Activated CD8-positive, alpha-beta memory T cell treated with anti-CD3 and anti-CD28 coated beads, Interleukin-2, amount 50 U/mL, for 24 hours (primary cell): ENCODE measurements around the gene PIK3R5.

Experiments
- DNase-seq: peaks from one replicate; pipeline ENCODE4 v3.0.0-alpha.2; 2020; ENCODE audit errors: extremely low read depth

Gene PIK3R5

GRCh38 chr17:8879410-8879809 is 86.1 kb downstream of the PIK3R5 start:
- DNase-seq, result no peak

GRCh38 chr17:8877984-8878383 is 87.5 kb downstream of the PIK3R5 start:
- no peak for DNase-seq

DNA sequence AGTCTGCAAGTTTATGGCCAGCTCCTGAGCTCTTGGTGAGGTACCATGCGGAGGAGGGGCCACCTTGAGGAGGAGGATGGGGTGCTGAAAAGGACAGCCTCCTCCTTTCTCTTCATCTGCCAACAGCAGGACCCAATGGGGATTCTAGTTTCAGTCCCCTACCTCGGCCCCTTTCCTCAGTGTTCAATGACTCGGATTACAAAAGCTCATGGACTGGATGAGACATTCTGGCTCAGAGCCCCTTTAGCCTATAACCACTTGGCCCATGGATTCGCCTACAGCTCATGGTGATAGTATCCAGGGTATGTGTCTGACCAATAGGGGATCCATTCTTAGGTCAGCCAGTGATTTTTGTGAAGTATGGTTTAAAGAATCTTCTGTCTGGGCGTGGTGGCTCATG is 89.5 kb downstream of the PIK3R5 start:
- DNase-seq, result no peak

DNA sequence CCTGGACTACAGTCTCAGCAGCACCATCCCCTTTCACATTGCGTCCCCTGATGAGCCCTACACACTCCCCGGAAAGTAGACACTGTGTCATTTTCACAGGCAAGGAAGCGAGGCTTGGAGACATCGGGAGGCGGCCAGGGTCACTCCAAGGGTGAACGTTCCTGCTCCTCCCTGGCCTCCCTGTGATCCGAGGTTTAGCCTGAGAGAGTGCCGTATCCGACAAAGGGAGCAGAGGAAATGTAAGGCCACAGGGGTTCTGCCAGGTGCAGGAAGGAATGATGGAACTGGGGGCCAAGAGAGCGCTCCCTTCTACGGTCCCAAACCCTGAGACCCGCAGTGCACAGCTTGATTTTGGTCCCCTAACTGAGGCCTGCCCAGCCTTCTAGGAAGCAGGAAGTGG is 90.1 kb downstream of the PIK3R5 start:
- no peak for DNase-seq

- no peak for DNase-seq
Measured at GRCh38 chr17:8873801-8874715, 91.4 kb downstream of the PIK3R5 start.

DNA sequence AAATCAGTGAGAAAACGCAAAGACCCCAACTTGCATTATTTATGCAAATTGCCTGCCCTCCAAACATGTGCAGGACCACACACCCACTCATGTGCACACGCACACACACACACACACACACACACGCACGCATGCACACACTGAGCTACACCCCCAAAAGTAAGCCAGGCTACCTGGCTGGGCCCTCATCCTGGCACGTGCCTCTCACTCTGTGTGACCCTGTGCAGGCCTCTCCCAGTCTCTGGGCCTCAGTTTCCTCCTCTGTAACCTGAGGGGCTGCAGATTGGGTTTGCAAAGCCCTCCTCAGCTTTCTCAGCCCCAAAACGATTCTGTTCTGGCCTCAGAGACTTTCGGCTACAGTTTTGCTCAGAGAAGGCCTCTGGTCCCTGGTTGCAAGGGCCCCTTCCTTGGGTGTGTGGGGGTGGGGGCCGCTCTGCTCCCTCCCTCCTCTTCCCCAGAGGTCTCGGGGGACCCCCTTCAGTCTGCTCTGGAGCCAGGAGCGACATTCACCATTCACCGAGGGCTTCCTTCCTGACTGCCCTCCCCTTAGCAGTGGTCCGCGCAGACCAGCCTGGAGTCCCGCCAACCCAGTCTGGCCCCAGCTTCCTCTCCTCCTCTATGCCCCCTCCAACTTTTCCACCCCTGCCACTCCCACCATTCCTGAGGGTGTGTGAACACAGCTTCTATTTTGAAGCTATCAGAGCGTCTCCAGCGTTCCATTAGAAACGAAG is 92.6 kb downstream of the PIK3R5 start:
- DNase-seq, result no peak

- DNase-seq, result no peak
Measured at GRCh38 chr17:8872036-8872704, 93.3 kb downstream of the PIK3R5 start.

DNA sequence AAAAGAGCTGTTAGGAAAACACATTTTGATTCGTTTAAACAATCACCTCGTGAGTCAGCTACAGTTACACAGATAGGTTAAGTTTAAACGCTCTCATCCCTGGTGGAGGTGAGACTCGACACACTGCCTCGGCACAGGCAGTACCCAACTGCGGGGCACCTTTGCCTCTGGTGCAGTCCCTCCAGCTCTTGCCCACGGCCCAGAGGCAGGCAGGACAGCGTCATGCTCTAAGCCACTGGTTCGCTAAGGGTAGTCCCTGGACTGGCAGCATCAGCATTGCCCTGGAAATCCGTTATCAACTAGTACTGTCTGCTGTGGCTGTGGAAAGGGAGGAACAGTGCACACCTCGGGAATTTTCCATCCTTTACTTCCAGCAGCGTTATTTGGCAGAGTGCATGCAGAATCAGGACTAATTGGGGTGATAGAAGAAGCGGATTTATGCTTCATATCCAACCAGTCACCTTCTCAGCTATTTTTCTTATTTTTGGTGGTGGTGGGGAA is 94.4 kb downstream of the PIK3R5 start:
- no peak for DNase-seq

GRCh38 chr17:8870406-8871040 is 95.0 kb downstream of the PIK3R5 start:
- DNase-seq, result no peak

DNA sequence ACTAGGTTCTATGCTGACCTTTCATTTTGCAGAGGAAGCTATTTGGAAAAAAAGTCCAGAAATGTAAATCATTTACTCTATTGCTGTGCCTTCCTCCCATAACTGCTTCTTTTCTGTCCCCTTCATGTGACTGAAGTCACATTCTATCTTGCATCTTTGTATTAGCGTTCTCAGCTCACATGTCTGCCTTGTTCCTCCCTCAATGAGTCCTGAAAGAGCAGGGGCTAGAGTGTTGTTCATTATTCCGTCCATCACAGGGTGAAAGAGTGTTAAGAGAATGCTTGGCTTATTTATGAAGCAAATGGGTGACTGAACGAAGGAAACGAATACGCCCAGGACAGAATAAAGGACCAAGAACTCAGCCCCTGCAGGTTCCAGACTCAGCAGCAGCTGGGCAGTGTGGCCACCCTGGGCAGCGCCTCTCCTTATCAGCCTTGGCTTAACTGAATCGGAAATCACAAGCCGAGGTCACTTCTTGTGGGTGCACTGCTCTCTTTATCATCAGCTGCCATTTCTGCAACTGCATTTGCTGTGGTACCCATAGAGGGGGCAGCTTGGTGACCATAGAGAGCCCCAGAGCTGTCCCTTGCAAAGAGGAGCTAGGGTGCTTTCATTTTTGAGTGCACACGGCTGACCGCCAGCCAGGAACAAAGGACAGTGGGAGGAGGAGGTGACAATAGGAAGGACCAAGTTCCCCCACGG is 96.2 kb downstream of the PIK3R5 start:
- no peak for DNase-seq

- no peak for DNase-seq
Measured at GRCh38 chr17:8868529-8868951, 97.0 kb downstream of the PIK3R5 start.

- DNase-seq, result no peak
Measured at GRCh38 chr17:8868092-8868491, 97.4 kb downstream of the PIK3R5 start.

GRCh38 chr17:8867361-8867981 is 98.0 kb downstream of the PIK3R5 start, which contains the start of gene PIK3R6:
Gene PIK3R6 (minus strand): TSS chr17:8867674. CDS start chr17:8849794, 17,880 bp downstream.
- DNase-seq, result no peak

DNA sequence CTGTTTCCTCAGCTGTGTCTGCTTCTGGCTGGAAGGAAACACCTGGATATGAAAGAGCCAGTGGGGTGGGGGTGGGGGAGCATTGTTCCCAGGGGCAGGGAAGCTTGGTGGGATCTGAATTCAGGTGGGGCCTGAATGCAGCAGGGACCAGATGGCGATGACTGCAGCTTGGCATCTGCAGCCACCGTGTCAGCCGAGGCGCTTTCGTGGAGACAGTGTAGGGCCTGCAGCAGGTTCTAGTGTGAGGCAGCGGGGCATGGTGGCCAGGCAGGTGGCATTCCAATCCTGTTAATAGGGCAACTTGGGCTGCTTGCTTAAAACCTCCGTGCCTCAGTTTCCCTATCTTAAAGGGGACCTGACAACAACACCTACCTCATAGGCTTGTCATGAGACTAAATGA is 99.7 kb downstream of the PIK3R5 start:
- DNase-seq, result no peak

DNA sequence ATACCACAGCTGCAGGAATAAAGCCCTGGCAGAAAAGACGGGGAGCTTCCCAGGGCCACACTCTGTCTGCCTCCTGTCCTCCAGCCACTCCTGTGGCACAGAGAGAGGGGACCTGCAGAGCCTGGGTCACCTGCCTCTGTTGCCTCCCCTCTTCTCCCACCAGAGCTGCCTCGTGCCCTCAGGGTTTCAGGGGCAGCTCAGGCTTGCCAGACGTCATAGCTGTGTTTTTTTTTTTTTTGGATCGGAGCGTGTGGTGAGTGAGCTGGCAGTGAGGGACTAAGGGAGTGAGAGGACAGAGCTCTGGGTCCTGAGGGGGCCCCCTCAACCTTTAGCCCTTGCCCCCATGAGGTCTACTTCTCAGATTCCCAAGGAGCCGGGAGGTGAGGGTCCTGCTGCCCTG is 100.1 kb downstream of the PIK3R5 start:
- DNase-seq, result no peak

- no peak for DNase-seq
Measured at GRCh38 chr17:8862213-8863056, 103.1 kb downstream of the PIK3R5 start.

DNA sequence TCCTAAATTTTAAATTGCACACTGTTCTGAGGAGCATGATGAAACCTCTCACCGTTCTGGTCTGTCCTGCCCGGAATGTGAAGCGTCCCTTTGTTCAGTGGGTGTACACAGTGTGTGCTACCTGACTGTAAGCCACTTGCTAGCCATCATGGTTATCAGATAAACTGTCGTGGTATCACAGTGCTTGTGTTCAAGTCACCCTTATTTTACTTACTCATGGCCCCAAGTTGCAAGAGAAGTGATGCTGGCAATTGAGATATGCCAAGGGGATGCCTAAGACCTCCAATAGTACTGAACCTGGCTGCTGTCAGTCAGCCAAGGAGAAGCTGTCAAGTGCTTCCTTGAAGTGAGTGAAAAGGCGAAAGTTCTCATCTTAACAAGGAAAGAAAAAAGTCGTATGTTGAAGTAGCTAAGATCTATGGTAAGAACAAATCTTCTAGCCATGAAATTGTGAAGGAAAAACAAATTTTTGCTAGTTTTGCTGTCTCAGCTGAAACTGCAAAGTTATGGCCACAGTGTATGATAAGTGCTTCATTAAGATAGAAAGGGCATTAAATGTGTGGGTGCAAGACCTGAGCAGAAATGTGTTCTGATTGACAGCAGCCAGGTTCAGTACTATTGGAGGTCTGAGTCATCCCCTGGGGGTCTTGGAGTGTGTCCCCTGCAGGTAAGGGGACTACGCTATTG is 103.9 kb downstream of the PIK3R5 start:
- no peak for DNase-seq

DNA sequence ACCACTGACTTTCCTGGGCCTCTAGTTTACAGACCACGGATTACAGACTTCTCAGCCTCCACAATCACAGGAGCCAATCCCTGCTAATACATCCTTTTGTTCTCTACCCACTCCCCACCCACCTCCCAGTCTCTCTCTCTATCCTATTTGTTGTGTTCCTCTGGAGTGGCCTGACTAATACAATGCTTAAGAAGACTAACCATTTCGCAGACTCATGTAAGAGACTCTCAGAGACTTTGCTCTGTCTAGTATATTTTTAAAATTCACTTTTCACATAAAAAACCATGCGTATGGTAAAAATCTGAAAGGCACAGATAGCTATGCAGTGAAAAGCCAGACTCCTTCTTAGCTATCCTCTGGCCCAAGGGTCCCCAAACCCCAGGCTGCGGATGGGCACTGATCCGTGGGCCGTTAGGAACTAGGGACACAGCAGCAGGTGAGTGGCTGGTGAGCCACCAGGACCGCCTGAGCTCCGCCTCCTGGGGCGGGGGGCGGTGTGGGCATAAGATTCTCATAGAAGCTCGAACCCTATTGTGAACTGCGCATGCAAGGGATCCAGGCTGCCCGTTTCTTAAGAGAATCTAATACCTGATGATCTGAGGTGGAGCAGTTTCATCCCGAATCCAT is 105.6 kb downstream of the PIK3R5 start:
- no peak for DNase-seq
